ENCODE results near the gene ARHGAP27.
A peak's percentile ranks its signal among the peaks of the same experiment; 100 is the strongest.
"Not testable (repeated sequence)": the region's sequence is repeated elsewhere in the genome, so short reads cannot be mapped to it uniquely, and the experiment has no call there.

The ARHGAP27 gene

DNA sequence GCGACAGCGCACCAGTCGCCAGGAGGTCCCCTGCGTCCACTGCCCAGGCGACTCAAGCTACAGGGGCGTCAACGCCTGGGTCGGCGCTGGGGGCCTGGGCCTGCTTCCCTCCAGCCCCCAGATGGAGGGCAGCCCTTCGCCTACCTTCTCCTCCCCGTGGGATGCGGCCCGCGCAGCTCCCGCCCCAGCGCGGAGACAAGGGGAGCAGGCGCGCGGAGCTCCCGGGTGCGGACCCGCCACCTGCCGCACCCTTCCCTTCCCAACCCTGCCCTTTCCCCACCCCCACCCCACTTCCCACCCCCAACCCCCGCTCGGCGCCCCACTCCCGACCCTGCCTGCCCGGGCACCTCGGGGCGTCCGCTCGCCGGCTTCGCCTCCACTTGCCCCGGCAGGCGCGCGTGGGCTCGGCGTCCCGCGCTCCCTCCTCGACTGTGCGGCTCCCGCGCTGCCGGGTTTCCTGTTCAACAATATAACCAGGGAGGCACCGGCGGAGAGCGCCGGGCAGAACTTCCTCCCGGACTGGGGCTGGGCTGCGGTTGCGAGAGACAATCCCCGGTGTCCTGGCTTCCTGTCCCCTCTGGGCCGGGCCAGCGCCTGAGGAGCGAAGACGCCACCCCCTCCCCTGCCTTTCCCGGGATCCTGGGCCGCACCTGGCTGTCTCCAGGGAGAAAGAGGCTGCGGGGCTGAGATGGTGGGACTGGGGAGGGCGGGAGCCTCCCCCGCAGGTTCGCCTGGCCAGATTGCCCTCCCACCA, at the start of gene ARHGAP27:
TSS of gene ARHGAP27 (minus strand) at position 466 of the 754 bp plus-strand sequence. CDS start 2,591 bp downstream, outside the sequence.
- DNase-seq (ENCODE audit: low read depth), result peak; percentile 59

DNA sequence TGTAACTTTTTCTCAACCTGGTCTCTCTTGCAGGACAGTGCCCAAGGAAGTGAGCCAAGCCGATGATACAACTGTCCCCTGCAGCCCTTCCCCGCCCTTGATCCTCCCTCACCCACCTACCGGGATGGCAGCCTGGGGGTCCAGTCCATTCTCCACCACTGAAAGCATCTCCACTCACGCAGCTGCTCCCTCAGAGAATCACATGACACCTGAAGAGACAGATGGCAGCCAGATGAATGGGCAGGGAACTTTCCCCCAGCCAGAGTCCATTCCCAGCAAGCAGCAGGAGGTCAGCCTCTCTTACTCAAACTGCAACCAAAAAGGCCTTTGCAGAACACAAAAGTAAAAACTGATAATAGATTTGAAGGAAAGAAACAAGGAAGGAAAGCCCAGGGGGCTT, 49.6 kb upstream of the ARHGAP27 start:
- not testable (repeated sequence) for DNase-seq (ENCODE audit: low read depth)

DNA sequence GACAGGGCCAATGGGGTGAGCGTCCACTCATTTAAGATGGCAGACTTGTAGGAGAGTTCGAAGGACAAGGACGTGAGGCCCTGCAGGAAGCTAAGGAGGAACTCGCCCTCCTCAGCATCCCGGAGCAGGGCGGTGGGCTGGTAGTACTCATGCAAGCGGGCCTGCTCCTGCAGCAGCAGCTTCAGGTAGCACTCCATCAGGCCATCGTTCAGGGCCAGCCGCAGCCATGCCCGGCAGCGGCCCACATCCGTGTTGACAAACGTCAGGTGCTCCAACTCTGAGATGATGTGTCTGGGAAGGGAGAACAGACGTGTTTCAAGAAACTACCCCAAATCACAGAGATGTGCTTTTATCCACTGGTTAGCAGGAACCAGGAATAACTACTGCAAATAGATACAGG, 42.8 kb upstream of the ARHGAP27 start:
- DNase-seq (ENCODE audit: low read depth), result not testable (repeated sequence)

- not testable (repeated sequence) for DNase-seq (ENCODE audit: low read depth)
Observed at GRCh38 chr17:45472249-45472648, 39.6 kb upstream of the ARHGAP27 start.

DNA sequence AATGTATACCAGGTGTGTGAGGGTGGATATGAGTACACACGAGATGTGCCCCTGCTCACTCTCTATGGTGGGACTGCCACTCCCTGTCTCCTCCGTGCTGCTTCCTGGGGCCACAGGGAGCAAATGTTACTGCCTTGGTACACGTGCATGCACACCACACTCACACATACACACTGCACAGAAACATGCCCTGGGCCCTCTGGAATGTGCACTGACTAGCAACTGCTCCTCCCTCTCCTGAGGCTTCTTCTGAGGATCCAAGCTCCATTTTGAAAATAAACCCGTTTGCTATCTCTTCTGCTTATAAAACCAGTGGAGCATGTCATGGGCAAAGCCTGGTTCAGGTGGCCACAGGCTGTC, 36.5 kb upstream of the ARHGAP27 start:
- DNase-seq (ENCODE audit: low read depth), result peak; percentile 10

DNA sequence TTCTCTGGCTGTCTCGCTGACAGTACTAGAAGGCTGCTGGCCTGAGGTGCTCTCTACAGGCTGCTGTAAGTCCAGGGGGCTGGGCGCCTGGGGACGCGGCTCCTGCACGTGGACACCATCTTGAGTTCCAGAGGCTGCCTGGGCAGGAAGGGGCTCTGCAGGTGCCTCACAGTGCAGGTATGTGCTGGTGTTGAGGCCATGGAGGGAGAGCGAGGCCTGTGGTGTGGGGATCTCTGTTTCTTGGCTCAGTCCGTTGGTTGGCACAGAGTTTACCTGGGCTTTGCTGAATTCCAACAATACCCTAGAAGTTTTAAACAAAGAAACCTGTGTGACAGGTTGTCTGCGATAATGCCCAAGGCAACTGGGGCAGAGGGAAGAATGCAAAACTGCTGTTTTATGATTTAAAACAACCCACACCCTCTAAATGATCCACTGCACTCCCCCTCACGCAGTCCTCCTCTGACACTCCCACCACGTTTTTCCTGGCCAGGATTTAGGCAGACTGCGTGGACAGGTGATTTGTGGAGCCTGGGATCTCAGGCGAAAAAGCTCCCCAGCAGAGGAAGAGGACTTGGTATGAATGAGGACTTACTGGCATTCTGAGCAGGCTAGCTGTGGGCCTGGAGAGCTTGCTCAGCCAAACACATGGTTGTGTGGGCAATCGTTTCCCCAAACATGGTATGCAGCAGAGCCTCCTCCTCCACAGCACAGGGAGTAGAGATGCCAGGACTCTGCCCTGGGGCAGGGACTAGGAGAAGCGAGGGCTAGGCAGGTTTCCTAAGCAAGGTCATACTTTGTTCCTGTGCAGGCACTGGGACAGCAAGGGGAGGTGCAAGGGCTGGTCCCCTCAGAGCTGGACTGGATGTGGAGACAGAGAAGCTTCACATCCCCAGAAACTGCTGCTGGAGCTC, 35.9 kb upstream of the ARHGAP27 start:
- DNase-seq (ENCODE audit: low read depth), result not testable (repeated sequence)

- DNase-seq (ENCODE audit: low read depth), result peak; percentile 80
Observed at GRCh38 chr17:45461524-45462327, 29.1 kb upstream of the ARHGAP27 start.

DNA sequence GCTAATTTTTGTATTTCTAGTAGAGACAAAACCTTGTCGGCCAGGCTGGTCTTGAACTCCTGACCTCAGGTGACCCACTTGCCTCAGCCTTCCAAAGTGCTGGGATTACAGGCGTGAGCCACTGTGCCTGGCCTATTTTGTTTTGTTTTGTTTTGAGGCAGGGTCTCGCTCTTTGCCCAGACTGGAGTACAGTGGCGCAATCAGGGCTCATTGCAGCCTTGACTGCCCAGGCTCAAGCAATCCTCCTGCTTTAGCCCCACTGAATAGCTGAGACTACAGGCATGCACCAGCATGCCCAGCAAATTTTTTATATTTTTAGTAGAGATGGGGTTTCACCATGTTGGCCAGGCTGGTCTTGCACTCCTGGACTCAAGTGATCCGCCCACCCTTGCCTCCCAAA, 27.8 kb upstream of the ARHGAP27 start:
- not testable (repeated sequence) for DNase-seq (ENCODE audit: low read depth)

DNA sequence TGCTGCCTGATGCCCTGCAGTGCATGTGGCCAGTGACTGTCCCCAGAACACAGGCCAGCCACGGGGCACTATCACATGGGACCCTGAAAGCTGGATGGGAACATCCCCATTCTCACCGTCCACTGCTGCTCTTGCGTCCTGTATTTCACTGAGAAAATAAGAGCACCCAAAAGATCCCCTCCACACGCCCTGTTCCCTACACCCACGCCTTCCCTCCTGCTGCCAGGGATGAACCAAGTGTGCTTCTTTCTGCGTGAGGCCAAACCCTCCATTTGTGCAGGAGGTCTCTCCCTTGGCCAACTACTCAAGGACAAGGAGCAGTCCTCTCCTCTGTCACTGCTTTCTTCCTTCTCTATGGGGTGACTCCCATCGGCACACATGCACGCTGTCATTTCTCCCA, 21.7 kb upstream of the ARHGAP27 start:
- not testable (repeated sequence) for DNase-seq (ENCODE audit: low read depth)

DNA sequence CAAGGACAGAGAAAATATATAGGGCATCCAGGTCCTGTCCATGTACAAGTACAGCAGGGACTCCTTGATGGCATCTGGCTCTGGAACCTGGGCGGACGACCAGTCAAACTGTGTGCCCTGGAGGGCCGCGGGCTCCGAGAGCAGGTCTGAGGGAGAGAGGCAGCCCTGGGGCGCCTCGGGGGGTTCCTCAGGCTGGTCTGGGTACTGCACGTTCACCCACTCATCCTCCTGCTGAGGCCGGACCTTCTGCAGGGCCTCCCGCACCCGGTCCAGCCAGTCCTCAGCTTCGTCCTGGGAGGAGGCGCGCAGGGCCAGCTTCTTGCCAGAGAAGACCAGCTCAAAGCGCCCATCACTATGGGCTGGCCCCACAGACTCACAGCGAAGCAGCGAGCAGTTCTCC, 21.1 kb upstream of the ARHGAP27 start:
- not testable (repeated sequence) for DNase-seq (ENCODE audit: low read depth)

DNA sequence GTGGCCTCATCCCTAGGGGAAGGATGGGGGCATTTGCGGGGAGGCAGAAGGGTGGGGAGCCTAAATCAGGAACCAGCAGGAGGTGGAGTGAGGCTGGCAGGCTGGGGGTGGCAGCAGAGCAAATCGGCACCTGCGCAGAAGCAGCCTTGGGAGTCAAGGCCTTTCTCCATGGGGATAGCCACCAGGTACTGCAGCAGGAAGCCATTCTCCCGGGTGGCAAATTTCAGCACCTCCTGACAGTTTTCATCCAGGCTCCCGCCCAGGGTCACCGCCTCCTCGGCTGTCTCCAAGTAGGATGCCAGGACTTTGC, 20.5 kb upstream of the ARHGAP27 start:
- DNase-seq (ENCODE audit: low read depth), result not testable (repeated sequence)

DNA sequence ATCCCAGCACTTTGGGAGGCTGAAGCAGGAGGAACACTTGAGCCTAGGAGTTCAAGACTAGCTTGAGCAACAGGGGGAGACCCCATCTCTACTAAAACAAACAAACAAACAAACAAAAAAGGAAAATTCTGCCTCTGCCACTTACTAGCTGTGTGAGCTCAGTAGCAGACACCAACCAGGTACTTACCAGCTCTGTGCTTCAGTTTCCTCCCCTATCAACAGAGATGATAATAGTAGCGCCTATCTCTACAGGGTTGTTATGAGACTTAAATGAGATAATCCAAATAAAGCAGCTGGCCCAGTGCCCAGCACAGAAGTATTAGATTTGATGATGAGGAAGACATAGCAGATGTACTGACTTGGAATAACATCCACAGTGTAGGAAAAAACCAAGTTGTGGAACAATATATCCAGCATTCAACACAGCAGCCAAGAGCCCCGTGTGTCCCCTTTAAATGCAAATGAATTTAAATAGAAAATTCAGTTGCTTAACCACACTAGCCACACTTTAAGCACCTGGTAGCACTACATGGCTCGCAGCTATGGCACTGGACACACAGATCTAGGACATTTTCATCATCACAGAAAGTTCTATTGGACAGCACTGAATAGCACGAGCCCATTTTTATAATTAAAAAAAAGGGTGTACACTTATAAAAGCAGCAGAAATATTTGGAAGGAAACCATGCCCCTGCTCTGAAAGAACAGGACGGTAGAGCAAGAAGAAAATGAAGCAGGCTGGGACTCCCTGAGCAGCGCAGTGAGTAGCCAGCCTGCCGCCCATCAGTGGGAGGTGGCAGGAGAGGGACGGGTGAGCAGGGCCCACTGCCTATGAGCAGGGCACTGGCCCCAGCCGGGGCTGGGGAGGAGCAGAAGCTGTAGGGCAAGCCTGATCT, 19.9 kb upstream of the ARHGAP27 start:
- DNase-seq (ENCODE audit: low read depth), result not testable (repeated sequence)

- not testable (repeated sequence) for DNase-seq (ENCODE audit: low read depth)
Observed at GRCh38 chr17:45451660-45452059, 19.0 kb upstream of the ARHGAP27 start.

DNA sequence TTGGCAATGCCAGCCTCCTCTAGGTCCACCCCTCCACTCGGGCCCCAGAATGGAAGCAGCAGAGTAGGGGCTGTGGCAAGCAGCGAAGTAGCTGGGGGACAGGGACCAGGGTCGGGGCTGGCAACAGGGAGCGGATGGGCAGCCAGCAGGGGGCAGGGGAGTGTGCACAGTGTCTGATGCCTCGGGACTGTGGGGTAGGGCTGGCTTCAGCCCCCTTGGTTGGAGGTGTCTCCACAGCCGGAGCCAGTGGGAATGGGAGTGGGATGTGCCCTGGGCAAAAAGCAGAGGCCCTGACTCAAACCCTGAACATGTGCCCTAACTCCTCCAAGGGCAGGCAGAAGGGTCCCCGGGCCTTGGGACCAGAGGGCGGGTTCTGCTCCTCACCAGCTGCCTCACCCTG, 18.5 kb upstream of the ARHGAP27 start:
- no peak for DNase-seq (ENCODE audit: low read depth)

DNA sequence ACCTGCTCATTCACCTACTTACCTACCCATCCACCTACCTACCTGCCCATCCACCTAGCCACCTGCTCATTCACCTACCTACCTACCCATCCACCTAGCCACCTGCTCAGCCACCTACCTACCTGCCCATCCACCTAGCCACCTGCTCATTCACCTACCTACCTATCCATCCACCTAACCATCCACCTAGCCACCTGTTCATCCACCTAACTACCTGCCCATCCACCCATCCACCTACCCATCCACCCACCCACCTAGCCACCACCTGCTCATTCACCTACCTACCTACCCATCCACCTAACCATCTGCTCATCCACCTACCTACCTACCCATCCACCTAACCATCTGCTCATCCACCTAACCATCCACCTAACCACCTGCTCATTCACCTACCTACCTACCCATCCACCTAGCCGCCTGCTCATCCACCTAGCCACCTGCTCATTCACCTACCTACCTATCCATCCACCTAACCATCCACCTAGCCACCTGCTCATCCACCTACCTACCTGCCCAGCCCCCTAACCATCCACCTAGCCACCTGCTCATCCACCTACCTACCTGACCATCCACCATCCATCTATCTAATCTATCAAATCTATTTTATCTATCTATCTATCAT, 17.1 kb upstream of the ARHGAP27 start:
- DNase-seq (ENCODE audit: low read depth), result not testable (repeated sequence)

GRCh38 chr17:45449260-45449659, 16.6 kb upstream of the ARHGAP27 start:
- not testable (repeated sequence) for DNase-seq (ENCODE audit: low read depth)

- not testable (repeated sequence) for DNase-seq (ENCODE audit: low read depth)
Observed at GRCh38 chr17:45448483-45448882, 15.8 kb upstream of the ARHGAP27 start.

DNA sequence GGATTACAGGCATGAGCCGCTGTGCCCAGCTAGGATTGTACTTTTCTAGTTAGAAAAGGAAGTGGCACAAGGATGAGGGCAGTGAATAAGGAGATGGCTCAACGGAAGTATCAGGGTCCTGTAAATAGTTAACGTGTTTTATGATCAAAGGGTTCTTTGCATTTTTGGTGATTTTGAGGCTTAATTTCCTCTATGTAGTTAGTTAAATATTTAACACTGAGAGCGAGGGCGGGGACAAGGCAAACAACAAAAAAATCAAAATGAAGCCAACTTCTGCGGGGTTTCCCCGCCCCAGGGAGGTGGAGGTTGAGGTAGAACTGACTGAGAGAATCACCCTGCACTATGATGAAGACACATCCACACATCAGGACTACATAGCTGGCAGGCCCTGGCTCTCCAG, 15.4 kb upstream of the ARHGAP27 start:
- DNase-seq (ENCODE audit: low read depth), result not testable (repeated sequence)

- not testable (repeated sequence) for DNase-seq (ENCODE audit: low read depth)
Observed at GRCh38 chr17:45447650-45448049, 15.0 kb upstream of the ARHGAP27 start.

GRCh38 chr17:45446872-45447625, 14.4 kb upstream of the ARHGAP27 start:
- peak; percentile 57 for DNase-seq (ENCODE audit: low read depth)

All from EH (cell line).